Prostate gland (tissue), 2 donors: ENCODE measurements around the gene ARHGAP32. TPM values are rescaled to one million over a fixed set of nuclear protein-coding genes. Genes with fewer than 3 reads are reported as not detected.

Source experiments
- DNase-seq: peaks from one replicate; pipeline ENCODE4 v3.0.0-alpha.2; 2019; ENCODE audit warnings: low spot score
- H3K27ac ChIP-seq, 2 donors: fragments of 200-600 bp; sonication (generic); 2 replicates each; pipeline ENCODE4 v1.5.1; 2017 to 2019
- H3K27me3 ChIP-seq: fragments of 200-600 bp; sonication (generic); replicated peaks from 2 replicates; pipeline ENCODE4 v1.5.1; 2019; ENCODE audit not compliant: insufficient read depth
- H3K36me3 ChIP-seq, 2 donors: fragments of 200-600 bp; sonication (generic); 1 replicate in 1 of 2; 2 replicates in 1 of 2; pipeline versions ENCODE4 v1.5.1 to v1.8.1; 2017 to 2019
- H3K4me1 ChIP-seq: fragments of 200-600 bp; sonication (generic); replicated peaks from 2 replicates; pipeline ENCODE4 v1.5.1; 2019
- H3K4me3 ChIP-seq, 2 donors: fragments of 200-600 bp; sonication (generic); 2 replicates each; pipeline ENCODE4 v1.5.1; 2017 to 2019
- H3K9me3 ChIP-seq: fragments of 200-600 bp; sonication (generic); 2 replicates; pipeline ENCODE4 v1.5.1; 2017
- CTCF ChIP-seq, 4 experiments: fragments of 200-600 bp in 2 of 4; fragments of 450-650 bp in 2 of 4; sonication (generic) in 2 of 4; IDR thresholded peaks; 1 replicate in 3 of 4; 2 replicates in 1 of 4; pipeline ENCODE4 v1.5.1; 2016 to 2019; ENCODE audit warnings: antibody characterized with exemption in 4 of 4, mild to moderate bottlenecking in 2 of 4, moderate library complexity in 2 of 4
- POLR2A ChIP-seq: fragments of 450-650 bp; IDR thresholded peaks from one replicate; pipeline ENCODE4 v1.6.1; 2016; ENCODE audit warnings: antibody characterized with exemption, mild to moderate bottlenecking
- POLR2AphosphoS5 ChIP-seq: sonication (generic); formaldehyde crosslinking; IDR thresholded peaks from one replicate; pipeline ENCODE4 v1.6.1; 2017; ENCODE audit warnings: antibody characterized with exemption
- WGBS: methylation state at CpG from one replicate; pipeline ENCODE4 v1.1.5; 2018; 5-methylcytosine and 5-hydroxymethylcytosine counted together
- intact Hi-C: fragments of 100-400 bp; cut with DNase I; formaldehyde crosslinking; loops from one replicate; pipeline ENCODE4 v1.14.2; 2022
- total RNA-seq, 2 donors: library from RNA; depleted of rRNA; stranded (reverse); fragments of >200 nt; gene quantifications; one replicate each; pipeline ENCODE4 v1.1.0, GENCODE V29; 2016

Gene ARHGAP32
- total RNA-seq, 2 donors from 2014 or later = 20.8 to 42.6 TPM

GRCh38 chr11:128936606-128937251 lies 255.4 kb downstream of the ARHGAP32 start:
- Histone ChIP-seq H3K27me3 (no peaks in the 10 kb centered on the region), H3K4me3 (no peak overlapping the region), H3K9me3 (no peaks in the 10 kb centered on the region), H3K36me3 (no peaks in the 10 kb centered on the region), H3K4me1 (no peaks in the 10 kb centered on the region), H3K27ac (no peak overlapping the region)
- intact Hi-C loops = no loop called here
- TF ChIP-seq CTCF (IDR thresholded peaks at IDR 0.05) (no peak), POLR2AphosphoS5 (no peak), POLR2A (no peak)
- DNase-seq = no peak
- WGBS = 82% methylated on average over 16 of the region's 16 CpGs

GRCh38 chr11:128934926-128935325 lies 257.2 kb downstream of the ARHGAP32 start:
- no peak overlapping the region for H3K4me3 ChIP-seq
- no peaks in the 10 kb centered on the region for H3K9me3 ChIP-seq
- no peaks in the 10 kb centered on the region for H3K27me3 ChIP-seq
- no peak for TF ChIP-seq CTCF (IDR thresholded peaks at IDR 0.05)
- no peak for TF ChIP-seq POLR2A
- no peak for TF ChIP-seq POLR2AphosphoS5
- WGBS = 89% methylated on average over 10 of the region's 10 CpGs
- no peak for DNase-seq
- no peaks in the 10 kb centered on the region for H3K36me3 ChIP-seq
- no peak overlapping the region for H3K27ac ChIP-seq
- intact Hi-C loops = no loop called here
- no peaks in the 10 kb centered on the region for H3K4me1 ChIP-seq

GRCh38 chr11:128934351-128934750 lies 257.8 kb downstream of the ARHGAP32 start:
- intact Hi-C loops = no loop called here
- Histone ChIP-seq H3K27me3 (no peaks in the 10 kb centered on the region), H3K27ac (no peak overlapping the region), H3K4me3 (no peak overlapping the region), H3K36me3 (no peaks in the 10 kb centered on the region), H3K4me1 (no peaks in the 10 kb centered on the region), H3K9me3 (no peaks in the 10 kb centered on the region)
- TF ChIP-seq POLR2AphosphoS5 (no peak), CTCF (IDR thresholded peaks at IDR 0.05) (no peak)
- WGBS = 91% methylated on average over 7 of the region's 7 CpGs
- DNase-seq = no peak

- no peak for DNase-seq
- Histone ChIP-seq H3K4me3 (no peak overlapping the region), H3K9me3 (no peaks in the 10 kb centered on the region), H3K4me1 (no peaks in the 10 kb centered on the region), H3K27ac (no peak overlapping the region), H3K36me3 (no peaks in the 10 kb centered on the region), H3K27me3 (no peaks in the 10 kb centered on the region)
- intact Hi-C loops = no loop called here
- TF ChIP-seq POLR2A = no peak
- no peak for TF ChIP-seq CTCF (IDR thresholded peaks at IDR 0.05)
- TF ChIP-seq POLR2AphosphoS5 = no peak
- WGBS = 95% methylated on average over 7 of the region's 7 CpGs
Measured at GRCh38 chr11:128933481-128934178, 258.5 kb downstream of the ARHGAP32 start.

- no peak for DNase-seq
- TF ChIP-seq POLR2A (no peak), POLR2AphosphoS5 (no peak), CTCF (IDR thresholded peaks at IDR 0.05) (no peak)
- Histone ChIP-seq H3K36me3 (no peaks in the 10 kb centered on the region), H3K27me3 (no peaks in the 10 kb centered on the region), H3K4me1 (no peaks in the 10 kb centered on the region), H3K27ac (no peak overlapping the region), H3K9me3 (no peaks in the 10 kb centered on the region), H3K4me3 (no peak overlapping the region)
- intact Hi-C loops = no loop called here
- WGBS = 64% methylated on average over 6 of the region's 6 CpGs
Measured at GRCh38 chr11:128931668-128932067, 260.5 kb downstream of the ARHGAP32 start.
